Parathyroid adenoma (tissue), 2 donors: ENCODE data around the gene SECISBP2.

Source experiments
- H2AFZ ChIP-seq: fragments of 300-600 bp; sonication (generic); one replicate; pipeline ENCODE4 v1.7.0; 2017; ENCODE audit warnings: antibody characterized with exemption, mild to moderate bottlenecking
- H3K27ac ChIP-seq: fragments of 300-600 bp; sonication (generic); one replicate; pipeline ENCODE4 v1.7.0; 2017
- H3K27me3 ChIP-seq: fragments of 300-600 bp; sonication (generic); one replicate; pipeline ENCODE4 v1.7.0; 2017; ENCODE audit warnings: low read length; ENCODE audit not compliant: control insufficient read depth, insufficient read depth
- H3K36me3 ChIP-seq: fragments of 300-600 bp; sonication (generic); one replicate; pipeline ENCODE4 v1.7.0; 2017; ENCODE audit warnings: low read length; ENCODE audit not compliant: control insufficient read depth, insufficient read depth
- H3K4me1 ChIP-seq: fragments of 300-600 bp; sonication (generic); one replicate; pipeline ENCODE4 v1.7.0; 2017; ENCODE audit warnings: control low read depth
- H3K4me2 ChIP-seq: fragments of 300-600 bp; sonication (generic); one replicate; pipeline ENCODE4 v1.7.0; 2017; ENCODE audit warnings: low read length
- H3K4me3 ChIP-seq: fragments of 300-600 bp; sonication (generic); one replicate; pipeline ENCODE4 v1.7.0; 2017; ENCODE audit warnings: low read depth, low read length
- H3K79me2 ChIP-seq: fragments of 300-600 bp; sonication (generic); one replicate; pipeline ENCODE4 v1.7.0; 2017; ENCODE audit warnings: control low read depth
- H3K9ac ChIP-seq: fragments of 300-600 bp; sonication (generic); one replicate; pipeline ENCODE4 v1.7.0; 2017; ENCODE audit warnings: mild to moderate bottlenecking
- H3K9me3 ChIP-seq: fragments of 300-600 bp; sonication (generic); one replicate; pipeline ENCODE4 v1.7.0; 2017; ENCODE audit warnings: low read length; ENCODE audit not compliant: control insufficient read depth
- CTCF ChIP-seq: fragments of 300-600 bp; sonication (generic); IDR thresholded peaks from one replicate; pipeline ENCODE4 v1.7.0; 2017; ENCODE audit warnings: antibody characterized with exemption, mild to moderate bottlenecking
- donor health status: primary hyperparathyroidism.

SECISBP2 gene

GRCh38 chr9:89378541-89378940, 60.2 kb downstream of the SECISBP2 start:
- H3K4me3 ChIP-seq: no peak overlapping the region
- H3K9me3 ChIP-seq: no peaks in the 10 kb centered on the region
- TF ChIP-seq CTCF: no peak
- no peak overlapping the region for H3K4me2 ChIP-seq
- H3K36me3 ChIP-seq: no peaks in the 10 kb centered on the region
- no peak overlapping the region for H3K9ac ChIP-seq
- no peak overlapping the region for H3K27ac ChIP-seq
- no peak overlapping the region for H2AFZ ChIP-seq
- no peaks in the 10 kb centered on the region for H3K27me3 ChIP-seq
- no peaks in the 10 kb centered on the region for H3K79me2 ChIP-seq
- no peaks in the 10 kb centered on the region for H3K4me1 ChIP-seq

- H2AFZ ChIP-seq: no peak overlapping the region
Measured at GRCh38 chr9:89379031-89379430, 60.7 kb downstream of the SECISBP2 start.

GRCh38 chr9:89379508-89380115, 61.3 kb downstream of the SECISBP2 start:
- Histone ChIP-seq H2AFZ (no peak overlapping the region), H3K27me3 (no peaks in the 10 kb centered on the region), H3K4me2 (no peak overlapping the region), H3K9me3 (no peaks in the 10 kb centered on the region), H3K9ac (no peak overlapping the region), H3K4me3 (no peak overlapping the region), H3K27ac (no peak overlapping the region), H3K4me1 (no peaks in the 10 kb centered on the region), H3K36me3 (no peaks in the 10 kb centered on the region), H3K79me2 (no peaks in the 10 kb centered on the region)
- TF ChIP-seq CTCF: no peak

More at GRCh38 chr9:89379031-89379430, 60.7 kb downstream of the SECISBP2 start:
- no peak overlapping the region for H3K4me3 ChIP-seq
- H3K4me1 ChIP-seq: no peaks in the 10 kb centered on the region
- H3K36me3 ChIP-seq: no peaks in the 10 kb centered on the region
- no peaks in the 10 kb centered on the region for H3K79me2 ChIP-seq
- H3K4me2 ChIP-seq: no peak overlapping the region
- H3K27ac ChIP-seq: no peak overlapping the region
- TF ChIP-seq CTCF: no peak
- H3K9me3 ChIP-seq: no peaks in the 10 kb centered on the region
- H3K9ac ChIP-seq: no peak overlapping the region
- no peaks in the 10 kb centered on the region for H3K27me3 ChIP-seq

GRCh38 chr9:89380437-89381307, 62.4 kb downstream of the SECISBP2 start:
- H3K36me3 ChIP-seq: no peaks in the 10 kb centered on the region
- no peaks in the 10 kb centered on the region for H3K4me1 ChIP-seq
- no peaks in the 10 kb centered on the region for H3K9me3 ChIP-seq
- H3K4me2 ChIP-seq: no peak overlapping the region
- no peaks in the 10 kb centered on the region for H3K27me3 ChIP-seq
- H3K4me3 ChIP-seq: no peak overlapping the region
- H3K79me2 ChIP-seq: no peaks in the 10 kb centered on the region
- H3K27ac ChIP-seq: no peak overlapping the region
- no peak for TF ChIP-seq CTCF
- H2AFZ ChIP-seq: no peak overlapping the region
- H3K9ac ChIP-seq: no peak overlapping the region
